IPS-18a (cell line): ENCODE data around the gene GOLGA6L7.
"Not testable (repeated sequence)": the region's sequence is repeated elsewhere in the genome, so short reads cannot be mapped to it uniquely, and the experiment has no call there.

ENCODE experiments used
- H3K27ac ChIP-seq: one replicate; pipeline ENCODE4 v1.5.1; 2013; ENCODE audit warnings: low read length
- H3K27me3 ChIP-seq: one replicate; pipeline ENCODE4 v1.6.1; 2013; ENCODE audit warnings: mild to moderate bottlenecking, low read length; ENCODE audit not compliant: control insufficient read depth, insufficient read depth
- H3K36me3 ChIP-seq: one replicate; pipeline ENCODE4 v1.6.1; 2013; ENCODE audit warnings: low read depth, low read length; ENCODE audit not compliant: control insufficient read depth
- H3K4me1 ChIP-seq: one replicate; pipeline ENCODE4 v1.6.1; 2013; ENCODE audit warnings: low read depth, low read length; ENCODE audit not compliant: control insufficient read depth
- H3K4me3 ChIP-seq: one replicate; pipeline ENCODE4 v1.5.1; 2013; ENCODE audit warnings: low read length
- H3K9ac ChIP-seq: one replicate; pipeline ENCODE4 v1.6.1; 2013; ENCODE audit warnings: mild to moderate bottlenecking, low read length, moderate library complexity
- H3K9me3 ChIP-seq: one replicate; pipeline ENCODE4 v1.6.1; 2013; ENCODE audit warnings: low read depth, low read length; ENCODE audit not compliant: control insufficient read depth

The GOLGA6L7 gene

GRCh38 chr15:28861031-28861534 lies 12.6 kb upstream of the GOLGA6L7 start:
- no peak overlapping the region for H3K4me3 ChIP-seq
- H3K27me3 ChIP-seq = no peaks in the 10 kb centered on the region
- no peaks in the 10 kb centered on the region for H3K9me3 ChIP-seq
- H3K36me3 ChIP-seq = no peaks in the 10 kb centered on the region
- H3K9ac ChIP-seq = no peak overlapping the region
- H3K4me1 ChIP-seq = no peaks in the 10 kb centered on the region
- no peak overlapping the region for H3K27ac ChIP-seq

GRCh38 chr15:28854578-28854977 lies 6.1 kb upstream of the GOLGA6L7 start:
- not testable (repeated sequence) for H3K9ac ChIP-seq, H3K4me1 ChIP-seq, H3K27me3 ChIP-seq, H3K36me3 ChIP-seq, H3K4me3 ChIP-seq, H3K27ac ChIP-seq, H3K9me3 ChIP-seq

- H3K9ac ChIP-seq, H3K4me3 ChIP-seq, H3K4me1 ChIP-seq, H3K36me3 ChIP-seq, H3K9me3 ChIP-seq, H3K27ac ChIP-seq, H3K27me3 ChIP-seq: not testable (repeated sequence)
Observed at GRCh38 chr15:28853654-28854053, 5.2 kb upstream of the GOLGA6L7 start.

- not testable (repeated sequence) for H3K9ac ChIP-seq, H3K27me3 ChIP-seq, H3K4me1 ChIP-seq, H3K36me3 ChIP-seq, H3K27ac ChIP-seq, H3K9me3 ChIP-seq, H3K4me3 ChIP-seq
Observed at GRCh38 chr15:28849766-28850165, 1.3 kb upstream of the GOLGA6L7 start.

GRCh38 chr15:28849271-28849670 lies 827 bp upstream of the GOLGA6L7 start:
- H3K9me3 ChIP-seq, H3K36me3 ChIP-seq, H3K27ac ChIP-seq, H3K4me3 ChIP-seq, H3K4me1 ChIP-seq, H3K27me3 ChIP-seq, H3K9ac ChIP-seq: not testable (repeated sequence)

- H3K9me3 ChIP-seq, H3K27me3 ChIP-seq, H3K9ac ChIP-seq, H3K27ac ChIP-seq, H3K36me3 ChIP-seq, H3K4me1 ChIP-seq, H3K4me3 ChIP-seq: not testable (repeated sequence)
Observed at GRCh38 chr15:28847959-28848358, 485 bp downstream of the GOLGA6L7 start.

GRCh38 chr15:28847247-28847646 lies 1.2 kb downstream of the GOLGA6L7 start:
- H3K4me3 ChIP-seq, H3K27ac ChIP-seq, H3K9ac ChIP-seq, H3K36me3 ChIP-seq, H3K4me1 ChIP-seq, H3K27me3 ChIP-seq, H3K9me3 ChIP-seq: not testable (repeated sequence)

GRCh38 chr15:28844147-28844546 lies 4.3 kb downstream of the GOLGA6L7 start:
- H3K9me3 ChIP-seq, H3K36me3 ChIP-seq, H3K4me3 ChIP-seq, H3K9ac ChIP-seq, H3K4me1 ChIP-seq, H3K27me3 ChIP-seq, H3K27ac ChIP-seq: not testable (repeated sequence)

GRCh38 chr15:28843520-28843919 lies 4.9 kb downstream of the GOLGA6L7 start:
- H3K9me3 ChIP-seq, H3K9ac ChIP-seq, H3K4me1 ChIP-seq, H3K4me3 ChIP-seq, H3K36me3 ChIP-seq, H3K27ac ChIP-seq, H3K27me3 ChIP-seq: not testable (repeated sequence)

GRCh38 chr15:28842210-28842609 lies 6.2 kb downstream of the GOLGA6L7 start:
- H3K27me3 ChIP-seq, H3K4me3 ChIP-seq, H3K9ac ChIP-seq, H3K9me3 ChIP-seq, H3K4me1 ChIP-seq, H3K36me3 ChIP-seq, H3K27ac ChIP-seq: not testable (repeated sequence)

GRCh38 chr15:28840285-28840684 lies 8.2 kb downstream of the GOLGA6L7 start:
- not testable (repeated sequence) for H3K27ac ChIP-seq, H3K27me3 ChIP-seq, H3K4me3 ChIP-seq, H3K9ac ChIP-seq, H3K36me3 ChIP-seq, H3K4me1 ChIP-seq, H3K9me3 ChIP-seq

GRCh38 chr15:28834957-28835585 lies 13.4 kb downstream of the GOLGA6L7 start:
- H3K4me3 ChIP-seq, H3K27me3 ChIP-seq, H3K9ac ChIP-seq, H3K4me1 ChIP-seq, H3K27ac ChIP-seq, H3K9me3 ChIP-seq, H3K36me3 ChIP-seq: not testable (repeated sequence)
